ENCODE results near the gene PGM1.

Gene PGM1

DNA sequence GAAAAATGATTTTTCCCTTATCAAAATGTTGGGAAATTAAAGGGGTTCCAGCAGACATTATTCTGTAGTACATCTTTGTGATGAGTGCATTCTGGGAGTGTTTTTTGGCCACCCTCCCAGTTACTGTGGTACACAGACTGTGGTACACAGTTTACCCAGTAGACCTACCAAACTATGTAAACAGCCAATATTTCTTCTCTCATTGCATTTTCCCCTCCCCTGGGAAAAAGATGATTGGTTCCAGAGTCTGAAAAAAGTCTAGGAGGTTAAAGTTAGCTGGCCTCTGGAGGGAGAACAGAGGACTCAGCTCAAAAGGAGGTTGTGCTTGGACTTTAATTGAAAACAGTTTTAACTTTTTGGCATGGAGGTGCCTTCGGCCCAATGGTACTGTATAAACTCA is 42.5 kb downstream of the PGM1 start:
- FAIRE-seq: no peak

- no peak for FAIRE-seq
Measured at GRCh38 chr1:63636192-63637105, 43.2 kb downstream of the PGM1 start.

DNA sequence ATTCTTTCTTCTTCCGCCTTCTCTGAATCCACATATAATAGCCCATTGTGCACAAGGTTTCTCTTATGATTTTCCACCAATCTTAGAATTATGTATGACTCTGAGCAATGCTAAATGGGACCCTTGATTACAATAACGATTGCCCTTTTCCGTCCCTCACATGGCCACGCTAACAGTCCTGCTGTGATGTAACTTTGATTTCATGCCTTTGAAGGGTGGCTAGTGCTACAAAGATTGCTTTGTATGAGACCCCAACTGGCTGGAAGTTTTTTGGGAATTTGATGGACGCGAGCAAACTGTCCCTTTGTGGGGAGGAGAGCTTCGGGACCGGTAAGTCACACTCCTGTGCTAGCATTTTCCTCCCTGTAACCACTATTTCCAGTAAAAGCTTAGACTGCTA is 45.3 kb downstream of the PGM1 start:
- no peak for FAIRE-seq

DNA sequence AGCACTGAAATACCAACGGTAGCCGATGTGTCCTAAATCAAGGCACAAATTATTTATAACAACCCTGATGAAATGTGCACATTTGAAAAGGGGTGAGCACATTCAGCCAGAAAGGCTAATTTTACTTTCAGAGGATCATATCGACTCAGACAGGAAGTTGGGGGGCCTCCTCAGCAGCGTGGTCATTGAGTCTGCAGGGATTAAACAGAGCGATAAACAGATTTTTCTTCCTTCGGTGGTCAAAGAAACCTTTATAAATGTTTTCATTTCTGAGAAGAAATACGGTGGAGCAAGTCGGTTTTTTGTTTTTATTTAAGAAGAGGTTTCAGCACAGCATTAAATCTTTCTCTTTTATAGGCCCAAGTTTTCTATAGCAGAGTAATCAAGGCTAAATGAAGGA is 45.7 kb downstream of the PGM1 start:
- FAIRE-seq: no peak

DNA sequence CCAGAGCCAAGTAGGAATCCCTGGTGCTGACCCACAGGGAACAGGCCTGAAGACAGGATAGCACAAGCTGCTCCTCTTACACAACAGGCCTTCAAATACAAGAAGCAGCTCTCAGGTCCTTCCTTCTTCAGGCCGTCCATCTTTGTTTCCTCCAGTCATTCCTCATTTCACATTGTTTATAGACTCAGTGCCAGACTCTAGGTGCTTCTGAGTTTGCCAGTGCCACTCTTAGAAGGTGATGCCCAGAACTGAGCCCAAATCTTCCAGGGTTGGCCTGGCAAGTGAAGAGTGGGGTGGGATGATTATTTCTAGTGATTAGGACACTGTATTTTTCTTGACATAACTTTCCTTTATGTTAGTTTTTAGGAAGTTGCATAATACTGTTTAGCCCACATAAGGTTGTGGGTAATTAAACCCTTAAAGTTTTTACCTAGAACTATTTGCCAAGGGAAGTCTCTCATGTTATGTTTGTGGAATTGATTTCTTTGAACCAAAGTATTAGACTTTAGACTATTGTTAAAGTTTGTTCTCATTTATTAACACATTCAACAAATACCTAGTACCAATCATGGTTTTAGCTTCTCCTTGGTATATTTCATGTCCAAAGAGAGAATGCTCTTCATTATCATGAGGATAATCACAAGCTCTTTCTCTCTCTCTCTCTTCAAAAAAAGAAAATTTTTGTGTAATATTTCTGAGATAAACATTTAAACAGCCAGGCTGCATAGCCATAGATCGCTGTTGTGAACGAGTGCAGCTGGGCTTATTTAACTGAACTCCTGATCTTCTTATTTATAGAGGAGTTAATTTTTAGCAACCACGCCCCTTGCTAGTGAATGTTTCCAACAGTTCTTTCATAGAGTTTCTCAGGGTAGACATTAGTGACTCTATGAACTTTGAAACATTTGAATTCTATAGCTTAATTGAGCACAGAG is 47.7 kb downstream of the PGM1 start:
- no peak for FAIRE-seq

DNA sequence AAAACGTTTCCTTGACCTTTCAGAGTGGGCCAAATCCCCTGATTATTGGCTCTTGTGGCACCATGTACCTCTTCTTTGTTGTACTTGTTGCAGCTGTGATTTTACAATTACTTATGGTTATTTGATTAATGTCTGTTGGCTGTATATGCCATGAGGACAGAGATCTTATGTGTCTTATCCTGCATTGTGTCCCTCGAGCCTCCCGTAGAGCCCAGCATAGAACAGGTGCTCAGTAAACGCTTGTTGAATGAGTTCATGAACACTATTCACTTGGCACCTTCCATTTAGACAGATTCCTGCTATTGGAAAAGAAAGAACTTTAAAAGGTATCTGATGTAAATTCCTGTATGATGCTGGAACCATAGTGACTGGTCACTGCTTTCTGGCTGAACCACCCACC is 48.4 kb downstream of the PGM1 start:
- no peak for FAIRE-seq

- no peak for FAIRE-seq
Measured at GRCh38 chr1:63642901-63643300, 49.7 kb downstream of the PGM1 start.

GRCh38 chr1:63643517-63643916 is 50.3 kb downstream of the PGM1 start:
- no peak for FAIRE-seq

DNA sequence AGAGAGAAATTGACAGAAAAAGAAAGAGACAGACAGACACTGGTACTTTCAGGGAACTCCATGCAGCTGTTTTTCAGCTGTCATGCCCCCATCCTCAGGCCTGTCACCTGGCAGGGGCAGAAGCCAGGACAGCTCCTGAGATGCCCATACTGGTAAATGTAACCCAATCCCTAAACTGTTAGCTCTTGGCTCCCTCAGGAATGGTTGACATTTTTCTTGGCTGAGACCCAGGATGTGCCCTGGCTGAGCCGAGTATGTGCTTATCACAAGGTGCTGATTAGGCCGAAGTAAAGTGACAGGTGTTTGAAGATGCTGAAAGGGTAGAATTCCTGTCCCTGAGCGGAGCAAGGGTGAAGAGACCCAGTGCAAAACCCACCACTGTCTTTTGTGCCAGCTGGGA is 50.7 kb downstream of the PGM1 start:
- FAIRE-seq: no peak

DNA sequence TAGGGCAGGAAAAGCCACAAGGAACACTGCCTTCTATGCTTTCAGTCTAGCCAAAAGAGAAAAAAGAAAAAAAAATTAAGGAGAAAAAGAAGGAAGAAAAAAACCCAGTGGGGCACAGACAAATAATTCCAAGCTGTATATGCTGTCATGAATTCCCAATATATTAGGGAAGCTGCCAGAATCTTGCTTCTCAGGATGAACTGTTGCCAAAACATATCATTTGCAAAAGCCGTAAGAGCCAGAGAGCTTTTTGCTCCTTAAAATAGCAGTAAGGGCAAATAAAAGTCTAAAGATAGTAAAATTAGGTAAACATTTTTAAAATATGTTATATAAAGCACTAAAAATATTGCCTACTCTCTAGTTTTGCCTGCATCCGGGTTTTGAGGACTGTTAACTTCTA is 52.1 kb downstream of the PGM1 start:
- no peak for FAIRE-seq

GRCh38 chr1:63648689-63649088 is 55.5 kb downstream of the PGM1 start:
- FAIRE-seq: no peak

DNA sequence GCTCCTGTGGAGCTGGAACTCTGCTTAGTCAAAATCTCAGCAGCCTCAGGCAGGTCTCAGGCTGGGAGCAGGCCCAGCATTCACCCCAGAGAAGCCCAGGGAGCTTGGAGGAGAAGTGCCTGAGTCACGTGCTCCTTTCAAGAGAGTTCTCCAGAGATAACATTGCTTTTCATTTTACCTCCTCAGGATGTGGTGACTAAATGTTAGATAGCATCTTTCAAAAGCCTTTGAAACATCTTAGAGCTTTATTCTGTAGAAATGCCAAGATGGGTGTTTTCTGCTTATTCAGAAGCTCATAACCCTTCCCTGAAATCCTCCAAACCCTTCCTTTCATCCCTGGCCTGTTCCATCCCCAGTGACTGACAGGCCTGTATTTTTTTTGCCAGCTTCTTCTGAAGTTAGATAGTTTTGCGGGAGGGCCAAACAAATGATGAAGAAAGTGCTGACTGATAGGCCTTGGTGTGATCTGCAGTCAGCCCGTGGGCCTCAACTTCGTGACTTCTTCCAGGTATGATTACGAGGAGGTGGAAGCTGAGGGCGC is 58.0 kb downstream of the PGM1 start:
- no peak for FAIRE-seq

GRCh38 chr1:63653976-63654375 is 60.8 kb downstream of the PGM1 start:
- FAIRE-seq: no peak

DNA sequence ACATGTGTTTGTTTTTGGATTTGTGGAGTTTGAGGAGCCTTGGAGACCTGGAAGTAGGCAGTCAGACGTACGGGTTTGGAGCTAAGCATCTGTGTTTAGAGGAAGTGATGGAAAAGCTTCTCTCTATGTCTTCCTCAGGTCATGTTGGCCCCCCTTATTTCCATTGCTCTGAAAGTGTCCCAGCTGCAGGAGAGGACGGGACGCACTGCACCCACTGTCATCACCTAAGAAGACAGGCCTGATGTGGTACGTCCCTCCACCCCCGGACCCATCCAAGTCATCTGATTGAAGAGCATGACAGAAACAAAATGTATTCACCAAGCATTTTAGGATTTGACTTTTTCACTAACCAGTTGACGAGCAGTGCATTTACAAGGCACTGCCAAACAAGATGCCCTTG is 66.2 kb downstream of the PGM1 start:
- no peak for FAIRE-seq

DNA sequence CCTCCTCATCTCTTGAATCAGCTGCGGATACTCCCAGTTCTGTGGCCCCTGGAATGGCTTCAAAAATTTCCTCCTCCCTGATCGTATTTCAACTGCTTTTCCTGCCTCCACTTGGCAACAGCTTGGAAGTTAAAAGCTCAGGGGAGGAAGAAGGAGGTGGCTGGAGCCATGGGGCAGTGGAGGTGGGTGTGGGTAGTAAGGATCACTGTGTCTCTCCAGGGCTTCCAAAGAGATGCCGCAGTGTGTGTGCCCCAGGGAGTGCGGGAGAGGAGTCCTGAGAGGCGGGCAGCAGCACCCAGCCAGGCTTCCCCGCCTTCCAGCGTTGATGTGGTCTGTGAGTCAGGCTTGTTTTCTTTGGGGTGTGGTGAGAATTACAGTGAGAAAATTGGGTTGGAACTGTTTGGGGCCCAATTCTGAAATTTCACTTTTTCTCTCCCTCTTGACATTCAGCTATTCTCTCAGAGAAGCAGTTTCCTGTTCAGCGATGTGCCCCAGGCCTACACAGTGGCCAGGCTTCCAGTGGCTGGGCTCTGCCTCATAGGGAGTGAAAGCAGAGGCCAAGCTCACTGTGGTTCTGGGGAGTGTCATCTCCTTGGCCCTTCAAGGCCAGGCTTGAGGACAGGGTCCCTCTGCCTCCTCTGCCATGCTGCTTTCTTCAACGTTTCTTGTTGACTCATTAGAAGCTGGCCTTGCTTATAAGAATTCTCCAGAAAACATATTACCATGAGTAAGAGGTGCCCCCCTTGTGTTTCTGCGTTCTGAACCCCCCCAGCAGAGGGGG is 69.0 kb downstream of the PGM1 start:
- no peak for FAIRE-seq

DNA sequence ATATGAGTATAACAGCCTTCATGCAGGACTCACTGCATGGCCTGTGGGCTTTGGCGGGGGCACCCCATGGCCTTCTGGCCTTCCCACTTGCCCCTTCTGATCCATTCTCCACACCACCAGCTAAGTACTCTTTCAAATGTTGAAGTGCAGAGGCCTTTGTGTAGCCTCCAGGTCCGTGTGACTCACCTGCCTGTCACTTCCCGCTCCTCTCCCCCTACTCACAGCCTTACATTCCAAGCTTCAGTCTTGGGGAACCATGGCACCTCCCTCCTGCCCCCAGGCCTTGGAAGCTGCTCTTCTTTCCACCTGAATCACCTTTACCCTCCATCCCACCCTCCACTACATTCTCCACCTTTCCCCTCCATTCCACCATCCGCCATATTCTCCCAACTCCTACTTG is 69.6 kb downstream of the PGM1 start:
- FAIRE-seq: no peak

DNA sequence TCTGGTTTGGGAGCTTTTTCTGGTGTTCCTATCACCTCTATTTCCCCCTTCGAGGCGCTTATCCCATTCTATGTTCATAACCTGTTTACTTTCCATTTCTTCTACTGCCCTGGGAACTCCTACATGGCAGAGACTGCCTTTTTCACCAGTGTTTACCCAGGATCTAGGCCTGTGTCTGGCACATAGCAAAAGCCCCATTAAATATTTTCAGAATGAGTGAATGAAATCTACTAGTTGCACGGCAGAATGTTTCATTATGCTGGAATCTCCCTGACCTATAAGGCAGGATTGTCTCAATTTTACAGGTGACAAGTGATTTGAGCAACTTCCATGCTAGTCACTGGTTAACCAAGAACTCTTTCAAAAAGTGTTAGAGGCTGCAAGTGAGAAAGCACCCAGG is 70.1 kb downstream of the PGM1 start:
- FAIRE-seq: no peak

DNA sequence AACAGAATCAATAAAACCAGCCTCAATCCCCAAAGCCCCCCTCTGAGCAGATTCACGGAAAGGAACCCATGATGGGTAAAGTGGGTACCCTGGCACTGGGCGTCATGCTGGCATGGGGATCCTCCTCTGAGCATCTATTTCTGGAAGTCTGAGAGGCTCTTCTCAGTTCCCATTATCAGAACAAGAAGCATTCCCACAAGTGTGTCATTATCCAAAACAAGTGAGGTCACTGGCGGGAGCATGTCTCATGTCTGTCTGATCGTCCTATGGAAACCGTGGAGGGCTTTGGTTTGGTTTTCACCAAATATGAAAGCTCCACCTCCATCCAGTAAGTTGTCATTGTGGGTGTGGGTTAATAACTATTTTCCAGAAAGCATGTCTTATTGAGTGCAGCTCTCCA is 70.7 kb downstream of the PGM1 start:
- FAIRE-seq: no peak

DNA sequence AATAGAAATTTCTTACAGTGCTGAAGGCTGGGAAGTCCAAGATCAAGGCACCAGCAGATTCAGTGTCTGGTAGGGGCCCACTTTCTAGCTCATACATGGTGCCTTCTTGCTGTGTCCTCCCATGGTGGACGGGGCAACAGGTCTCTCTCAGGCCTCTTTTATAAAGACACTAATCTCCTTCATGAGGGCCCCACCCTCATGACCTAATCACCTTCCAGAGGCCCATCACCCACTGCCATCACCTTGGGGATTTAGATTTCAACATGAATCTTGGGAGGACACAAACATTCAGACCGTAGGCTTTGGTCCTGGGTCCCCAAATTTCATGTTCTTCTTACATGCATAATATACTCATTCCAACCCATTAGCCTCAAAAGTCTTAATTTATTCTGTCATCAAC is 71.5 kb downstream of the PGM1 start:
- no peak for FAIRE-seq

GRCh38 chr1:63665410-63665809 is 72.2 kb downstream of the PGM1 start:
- FAIRE-seq: no peak

- FAIRE-seq: no peak
Measured at GRCh38 chr1:63665824-63666223, 72.6 kb downstream of the PGM1 start.

GRCh38 chr1:63668298-63668697 is 75.1 kb downstream of the PGM1 start:
- FAIRE-seq: no peak

Data from TTC549 (cell line).